H1 (cell line): Measurements from ENCODE around the gene ARGLU1.

ENCODE experiments used
- ATF2 ChIP-seq: IDR thresholded peaks from 2 replicates; pipeline ENCODE4 v1.6.1; 2012; ENCODE audit warnings: low read length, inconsistent platforms
- CTCF ChIP-seq, 3 experiments: IDR thresholded peaks; 1 replicate in 2 of 3; 2 replicates in 1 of 3; pipeline versions ENCODE4 v1.5.1 to v1.6.1; 2011; ENCODE audit warnings: low read length in 3 of 3, mild to moderate bottlenecking in 3 of 3, inconsistent platforms in 2 of 3, low read depth in 1 of 3, moderate library complexity in 1 of 3; ENCODE audit not compliant: insufficient read depth in 1 of 3; ENCODE audit errors: control extremely low read depth in 1 of 3
- EGR1 ChIP-seq: IDR thresholded peaks from 2 replicates; pipeline ENCODE4 v1.6.1; 2011; ENCODE audit warnings: low read depth, low read length, borderline replicate concordance
- JUND ChIP-seq: IDR thresholded peaks from 2 replicates; pipeline ENCODE4 v1.6.1; 2011; ENCODE audit warnings: mild to moderate bottlenecking, improper control_type of control experiment, low read length
- POLR2A ChIP-seq, 2 experiments: IDR thresholded peaks; 1 replicate in 1 of 2; 2 replicates in 1 of 2; pipeline ENCODE4 v1.6.1; 2011; ENCODE audit warnings: low read depth in 2 of 2, low read length in 2 of 2, mild to moderate bottlenecking in 2 of 2; ENCODE audit errors: control extremely low read depth in 1 of 2
- POLR2AphosphoS5 ChIP-seq: IDR thresholded peaks from 2 replicates; pipeline ENCODE4 v1.6.1; 2011; ENCODE audit warnings: low read depth, low read length
- RFX5 ChIP-seq: IDR thresholded peaks from 2 replicates; pipeline ENCODE4 v1.6.1; 2011; ENCODE audit warnings: low read depth, low read length, improper control_type of control experiment, borderline replicate concordance
- SP1 ChIP-seq: IDR thresholded peaks from 2 replicates; pipeline ENCODE4 v1.6.1; 2011; ENCODE audit warnings: low read depth, low read length
- TEAD4 ChIP-seq: IDR thresholded peaks from 2 replicates; pipeline ENCODE4 v1.6.1; 2012; ENCODE audit warnings: low read depth, low read length, inconsistent platforms, mixed read lengths
- USF2 ChIP-seq: IDR thresholded peaks from 2 replicates; pipeline ENCODE4 v1.6.1; 2011; ENCODE audit warnings: low read length, improper control_type of control experiment

DNA sequence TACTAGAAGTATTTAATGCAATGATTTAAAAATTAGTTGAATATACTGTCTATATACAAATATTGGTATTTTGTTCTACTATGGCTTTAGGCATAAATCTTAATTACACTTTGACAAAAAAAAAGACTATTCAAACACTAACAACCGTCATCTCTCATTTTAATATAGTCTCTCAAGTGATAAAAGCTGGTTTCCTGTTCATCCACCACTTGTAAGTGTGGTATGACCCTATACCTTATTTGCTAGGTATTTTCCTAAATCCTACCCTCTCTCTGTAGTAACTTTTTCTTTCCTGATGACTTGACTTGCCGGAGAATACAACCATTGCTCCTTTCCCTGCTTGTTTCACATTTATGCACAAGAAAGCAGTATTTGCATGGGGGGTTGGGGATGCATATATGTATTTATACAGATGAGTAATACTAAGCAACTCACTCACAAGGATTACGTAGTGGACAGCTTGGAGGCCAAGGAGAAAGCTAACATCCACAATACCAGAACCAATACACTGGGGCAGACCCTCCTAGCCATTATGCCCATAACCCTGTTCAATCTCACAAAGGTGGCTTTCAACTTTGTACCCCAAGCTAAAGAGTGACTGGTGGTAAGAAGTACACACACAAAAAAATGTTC is 19.8 kb downstream of the ARGLU1 start:
- TF ChIP-seq POLR2AphosphoS5 (0 out of 2 replicates have a peak, but pooled peaks have one; percentile 14), JUND (no peak), USF2 (no peak), CTCF (IDR thresholded peaks at IDR 0.05; ENCODE audit: control extremely low read depth in 1 of 3, insufficient read depth in 1 of 3, low read depth in 1 of 3, low read length in 3 of 3) (no peak), POLR2A (IDR thresholded peaks at IDR 0.05; ENCODE audit: control extremely low read depth in 1 of 2, low read depth in 2 of 2, low read length in 2 of 2) (0 out of 3 replicates have a peak, but pooled peaks of 1 of the 2 experiments have one; percentile 31), TEAD4 (no peak), RFX5 (no peak), ATF2 (no peak), EGR1 (no peak), SP1 (no peak)
